ENCODE results near the gene PARN. TPM values are rescaled to one million over a fixed set of nuclear protein-coding genes. Genes with fewer than 3 reads are reported as not detected.

The PARN gene
- total RNA-seq, 1 experiment from 2014 or later = 30.7 TPM

- no TSS peak for BruUV-seq (replicated peaks)
- intact Hi-C loops (cut with micrococcal nuclease; ENCODE audit: unreplicated experiment) = no loop called here
- H3K4me3 Mint-ChIP-seq (ENCODE audit: unreplicated experiment) = no peak overlapping the region
- peaks cover 7% of the 10 kb centered on the region for H3K36me3 Mint-ChIP-seq (ENCODE audit: insufficient read depth, unreplicated experiment)
- H3K27me3 Mint-ChIP-seq (ENCODE audit: insufficient read depth, unreplicated experiment) = no peaks in the 10 kb centered on the region
- TF ChIP-seq, protein P1, sequence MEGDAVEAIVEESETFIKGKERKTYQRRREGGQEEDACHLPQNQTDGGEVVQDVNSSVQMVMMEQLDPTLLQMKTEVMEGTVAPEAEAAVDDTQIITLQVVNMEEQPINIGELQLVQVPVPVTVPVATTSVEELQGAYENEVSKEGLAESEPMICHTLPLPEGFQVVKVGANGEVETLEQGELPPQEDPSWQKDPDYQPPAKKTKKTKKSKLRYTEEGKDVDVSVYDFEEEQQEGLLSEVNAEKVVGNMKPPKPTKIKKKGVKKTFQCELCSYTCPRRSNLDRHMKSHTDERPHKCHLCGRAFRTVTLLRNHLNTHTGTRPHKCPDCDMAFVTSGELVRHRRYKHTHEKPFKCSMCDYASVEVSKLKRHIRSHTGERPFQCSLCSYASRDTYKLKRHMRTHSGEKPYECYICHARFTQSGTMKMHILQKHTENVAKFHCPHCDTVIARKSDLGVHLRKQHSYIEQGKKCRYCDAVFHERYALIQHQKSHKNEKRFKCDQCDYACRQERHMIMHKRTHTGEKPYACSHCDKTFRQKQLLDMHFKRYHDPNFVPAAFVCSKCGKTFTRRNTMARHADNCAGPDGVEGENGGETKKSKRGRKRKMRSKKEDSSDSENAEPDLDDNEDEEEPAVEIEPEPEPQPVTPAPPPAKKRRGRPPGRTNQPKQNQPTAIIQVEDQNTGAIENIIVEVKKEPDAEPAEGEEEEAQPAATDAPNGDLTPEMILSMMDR (IDR thresholded peaks at IDR 0.05; ENCODE audit: insufficient read depth in 1 of 2, low read depth in 1 of 2, low read length in 1 of 2, severe bottlenecking in 1 of 2, unreplicated experiment in 1 of 2) = no peak
- no peaks in the 10 kb centered on the region for H3K27me3 ChIP-seq (replicated peaks; ENCODE audit: control insufficient read depth, insufficient read depth, low read length)
- DNase-seq = no peak
- peaks cover 11% of the 10 kb centered on the region for H3K4me1 Mint-ChIP-seq (ENCODE audit: low read depth, unreplicated experiment)
- ChIA-PET CTCF (no interaction called here), POLR2A (no interaction called here)
- H3K9me3 ChIP-seq = no peaks in the 10 kb centered on the region
- no peak overlapping the region for H3K27ac Mint-ChIP-seq (ENCODE audit: unreplicated experiment)
- H3K4me1 ChIP-seq = peaks cover 13% of the 10 kb centered on the region
- H3K36me3 ChIP-seq (ENCODE audit: control insufficient read depth, insufficient read depth, low read length) = no peaks in the 10 kb centered on the region
- H3K4me3 ChIP-seq (ENCODE audit: low read depth, low read length) = no peak overlapping the region
- no peaks in the 10 kb centered on the region for H3K9me3 Mint-ChIP-seq (ENCODE audit: unreplicated experiment)
These were observed 76.6 kb downstream of the PARN start for GRCh38 chr16:14553447-14553846.

DNA sequence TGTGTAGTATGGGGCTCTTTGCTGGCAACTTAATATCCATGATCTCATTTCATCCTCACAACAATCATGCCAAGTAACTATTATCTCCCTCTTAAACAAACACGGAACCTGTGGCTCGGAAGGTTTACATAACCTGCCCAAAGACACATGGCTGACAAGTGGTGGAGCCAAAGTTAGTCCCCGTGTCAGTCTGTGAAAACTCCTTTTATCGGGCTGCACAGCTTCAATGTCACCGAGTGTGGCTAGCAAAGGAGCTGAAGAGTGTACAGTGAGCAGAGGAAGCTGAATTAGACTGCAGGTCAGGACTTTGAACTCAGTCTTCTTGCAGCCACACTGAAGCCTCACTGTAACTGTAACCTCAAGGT, 80.3 kb downstream of the PARN start:
- Mint-ChIP-seq H3K27me3 (ENCODE audit: insufficient read depth, unreplicated experiment) (no peaks in the 10 kb centered on the region), H3K36me3 (ENCODE audit: insufficient read depth, unreplicated experiment) (peaks cover 7% of the 10 kb centered on the region), H3K4me1 (ENCODE audit: low read depth, unreplicated experiment) (peaks cover 18% of the 10 kb centered on the region), H3K4me3 (ENCODE audit: unreplicated experiment) (no peak overlapping the region), H3K9me3 (ENCODE audit: unreplicated experiment) (no peaks in the 10 kb centered on the region), H3K27ac (ENCODE audit: unreplicated experiment) (no peak overlapping the region)
- no peaks in the 10 kb centered on the region for H3K36me3 ChIP-seq (ENCODE audit: control insufficient read depth, insufficient read depth, low read length)
- no peaks in the 10 kb centered on the region for H3K9me3 ChIP-seq
- no peaks in the 10 kb centered on the region for H3K27me3 ChIP-seq (replicated peaks; ENCODE audit: control insufficient read depth, insufficient read depth, low read length)
- BruUV-seq (replicated peaks) = no TSS peak
- TF ChIP-seq, protein P1 (IDR thresholded peaks at IDR 0.05; ENCODE audit: insufficient read depth in 1 of 2, low read depth in 1 of 2, low read length in 1 of 2, severe bottlenecking in 1 of 2, unreplicated experiment in 1 of 2) = no peak
- DNase-seq = no peak
- H3K4me3 ChIP-seq (ENCODE audit: low read depth, low read length) = no peak overlapping the region
- intact Hi-C loops (cut with micrococcal nuclease; ENCODE audit: unreplicated experiment) = no loop called here
- POLR2A ChIA-PET = interaction anchor here (0.6 kb wide), 1 partner anchor 48 kb away, joined by 3 read pairs; no protein-coding TSS in a partner anchor
- CTCF ChIA-PET = no interaction called here
- peaks cover 27% of the 10 kb centered on the region for H3K4me1 ChIP-seq

- Mint-ChIP-seq H3K4me3 (ENCODE audit: unreplicated experiment) (no peak overlapping the region), H3K27ac (ENCODE audit: unreplicated experiment) (no peak overlapping the region), H3K27me3 (ENCODE audit: insufficient read depth, unreplicated experiment) (no peaks in the 10 kb centered on the region), H3K9me3 (ENCODE audit: unreplicated experiment) (no peaks in the 10 kb centered on the region), H3K36me3 (ENCODE audit: insufficient read depth, unreplicated experiment) (peaks cover 8% of the 10 kb centered on the region), H3K4me1 (ENCODE audit: low read depth, unreplicated experiment) (peaks cover 18% of the 10 kb centered on the region)
- peaks cover 31% of the 10 kb centered on the region for H3K4me1 ChIP-seq
- H3K36me3 ChIP-seq (ENCODE audit: control insufficient read depth, insufficient read depth, low read length) = no peaks in the 10 kb centered on the region
- ChIA-PET CTCF (no interaction called here), POLR2A (no interaction called here)
- TF ChIP-seq, protein P1 (IDR thresholded peaks at IDR 0.05; ENCODE audit: insufficient read depth in 1 of 2, low read depth in 1 of 2, low read length in 1 of 2, severe bottlenecking in 1 of 2, unreplicated experiment in 1 of 2) = no peak
- no peak for DNase-seq
- intact Hi-C loops (cut with micrococcal nuclease; ENCODE audit: unreplicated experiment) = no loop called here
- H3K27me3 ChIP-seq (replicated peaks; ENCODE audit: control insufficient read depth, insufficient read depth, low read length) = no peaks in the 10 kb centered on the region
- no TSS peak for BruUV-seq (replicated peaks)
- H3K4me3 ChIP-seq (ENCODE audit: low read depth, low read length) = no peak overlapping the region
- no peaks in the 10 kb centered on the region for H3K9me3 ChIP-seq
These were observed 80.9 kb downstream of the PARN start for GRCh38 chr16:14548933-14549788.

All from Caco-2 (cell line).